HUDEP-2 (cell line): ENCODE data around the gene IL1RL2.

Source experiments
- DNase-seq, 76 experiments: peaks; one replicate each; lab custom pipeline; 2025; ENCODE audit not compliant: unreplicated experiment in 76 of 76; lab: John Stamatoyannopoulos, UW

IL1RL2 gene

GRCh38 chr2:102262216-102263129 lies 75.7 kb downstream of the IL1RL2 start:
- no peak for DNase-seq

GRCh38 chr2:102264952-102265351 lies 78.1 kb downstream of the IL1RL2 start:
- DNase-seq = no peak

- DNase-seq = no peak
Measured at GRCh38 chr2:102266204-102266603, 79.4 kb downstream of the IL1RL2 start.

- DNase-seq = no peak
Measured at GRCh38 chr2:102267774-102268173, 81.0 kb downstream of the IL1RL2 start.

GRCh38 chr2:102268510-102269199 lies 81.8 kb downstream of the IL1RL2 start:
- no peak for DNase-seq

- DNase-seq = no peak
Measured at GRCh38 chr2:102269200-102269524, 82.3 kb downstream of the IL1RL2 start.

- peak in 1 of 76 experiments; percentile 2 for DNase-seq
Measured at GRCh38 chr2:102271844-102272243, 85.0 kb downstream of the IL1RL2 start.

GRCh38 chr2:102273619-102274211 lies 86.9 kb downstream of the IL1RL2 start:
- DNase-seq = no peak

GRCh38 chr2:102276549-102277201 lies 89.9 kb downstream of the IL1RL2 start:
- DNase-seq = no peak

- no peak for DNase-seq
Measured at GRCh38 chr2:102277202-102277700, 90.4 kb downstream of the IL1RL2 start.

- DNase-seq = no peak
Measured at GRCh38 chr2:102278720-102279390, 92.0 kb downstream of the IL1RL2 start.

- DNase-seq = no peak
Measured at GRCh38 chr2:102279391-102279735, 92.5 kb downstream of the IL1RL2 start.

- no peak for DNase-seq
Measured at GRCh38 chr2:102282678-102283091, 95.9 kb downstream of the IL1RL2 start.

- DNase-seq = no peak
Measured at GRCh38 chr2:102283996-102284395, 97.2 kb downstream of the IL1RL2 start.

GRCh38 chr2:102284611-102285010 lies 97.8 kb downstream of the IL1RL2 start:
- DNase-seq = no peak

GRCh38 chr2:102285368-102285767 lies 98.5 kb downstream of the IL1RL2 start:
- no peak for DNase-seq

- DNase-seq = no peak
Measured at GRCh38 chr2:102286041-102286440, 99.2 kb downstream of the IL1RL2 start.

GRCh38 chr2:102289129-102289528 lies 102.3 kb downstream of the IL1RL2 start:
- no peak for DNase-seq
